T-helper 1 cell treated with Interleukin-12 subunit alpha and Interleukin-12 subunit beta and Interleukin-4 antibody, amounts not matched to agents 30 ng/mL and 1 ng/mL, for 36 hours (primary cell): ENCODE results near the gene ACTRT3. TPM values are rescaled to one million over a fixed set of nuclear protein-coding genes. Genes with fewer than 3 reads are reported as not detected.

Source experiments
- intact Hi-C: fragments of 100-400 bp; cut with micrococcal nuclease; formaldehyde crosslinking; loops from one replicate; pipeline ENCODE4 v1.15.1; 2024
- total RNA-seq: library from RNA; stranded (reverse); gene quantifications from 2 replicates; pipeline ENCODE4 v1.2.3, GENCODE V29; 2022

The ACTRT3 gene
- 0.39 and 0.59 TPM in 2 replicates for total RNA-seq

GRCh38 chr3:169769287-169770181 lies at the start of gene ACTRT3:
Gene ACTRT3, minus strand, starts transcription at chr3:169769561. Its CDS starts 41 bp downstream, at chr3:169769520.
- intact Hi-C loops: loop anchor here (5.0 to 10.0 kb wide), 2 partner anchors 1485 to 1693 kb away; partner anchors contain the start of gene TNIK

- intact Hi-C loops: no loop called here
Observed at GRCh38 chr3:169818316-169818715, 49.0 kb upstream of the ACTRT3 start.

GRCh38 chr3:169815590-169816150 lies 46.3 kb upstream of the ACTRT3 start:
- intact Hi-C loops: no loop called here

GRCh38 chr3:169813757-169814517 lies 44.6 kb upstream of the ACTRT3 start:
- intact Hi-C loops: loop anchor here (1.0 to 2.0 kb wide), 12 partner anchors 41 to 1095 kb away; partner anchors contain the start of genes EIF5A2, GPR160, MECOM and MYNN

GRCh38 chr3:169813278-169813677 lies 43.9 kb upstream of the ACTRT3 start:
- intact Hi-C loops: loop anchor here (1.0 to 2.0 kb wide), 12 partner anchors 40 to 1096 kb away; partner anchors contain the start of genes EIF5A2, GPR160, MECOM and MYNN

GRCh38 chr3:169812332-169813235 lies 43.2 kb upstream of the ACTRT3 start, which contains the start of the genes LRRC34 and LRRIQ4:
Gene LRRC34, minus strand, starts transcription at chr3:169812904. Its CDS starts 356 bp downstream, at chr3:169812548.
Gene LRRIQ4, plus strand, starts transcription at chr3:169812870. Its CDS starts 9,052 bp downstream, at chr3:169821922.
- intact Hi-C loops: loop anchor here (1.0 to 2.0 kb wide), 12 partner anchors 39 to 1096 kb away; partner anchors contain the start of genes EIF5A2, GPR160, MECOM and MYNN

GRCh38 chr3:169811631-169812331 lies 42.4 kb upstream of the ACTRT3 start:
- intact Hi-C loops: loop anchor here (2.0 kb wide), 5 partner anchors 149 to 1097 kb away; partner anchors contain the start of genes EIF5A2, GPR160, MECOM and PHC3

GRCh38 chr3:169809230-169809795 lies 40.0 kb upstream of the ACTRT3 start:
- intact Hi-C loops: no loop called here

GRCh38 chr3:169804681-169805080 lies 35.3 kb upstream of the ACTRT3 start:
- intact Hi-C loops: no loop called here

GRCh38 chr3:169792359-169792758 lies 23.0 kb upstream of the ACTRT3 start:
- intact Hi-C loops: no loop called here

GRCh38 chr3:169790687-169791429 lies 21.5 kb upstream of the ACTRT3 start:
- intact Hi-C loops: no loop called here

- intact Hi-C loops: no loop called here
Observed at GRCh38 chr3:169790219-169790618, 20.9 kb upstream of the ACTRT3 start.

GRCh38 chr3:169787791-169788190 lies 18.4 kb upstream of the ACTRT3 start:
- intact Hi-C loops: no loop called here

- intact Hi-C loops: no loop called here
Observed at GRCh38 chr3:169787120-169787519, 17.8 kb upstream of the ACTRT3 start.

GRCh38 chr3:169781209-169781855 lies 12.0 kb upstream of the ACTRT3 start:
- intact Hi-C loops: no loop called here

GRCh38 chr3:169780742-169781141 lies 11.4 kb upstream of the ACTRT3 start:
- intact Hi-C loops: no loop called here

GRCh38 chr3:169777822-169778221 lies 8.5 kb upstream of the ACTRT3 start:
- intact Hi-C loops: no loop called here

GRCh38 chr3:169774186-169774585 lies 4.8 kb upstream of the ACTRT3 start:
- intact Hi-C loops: loop anchor here (5.0 kb wide), 1 partner anchor 1688 kb away; the partner anchor contains the start of gene TNIK
